ENCODE measurements around the gene PPY.
A peak's percentile ranks its signal among the peaks of the same experiment; 100 is the strongest.
"Not testable (repeated sequence)": the region's sequence is repeated elsewhere in the genome, so short reads cannot be mapped to it uniquely, and the experiment has no call there.

Gene PPY

GRCh38 chr17:43928609-43929008 is 13.7 kb downstream of the PPY start:
- no peak for DNase-seq

- not testable (repeated sequence) for DNase-seq
Observed at GRCh38 chr17:43927929-43928328, 14.3 kb downstream of the PPY start.

- DNase-seq: no peak
Observed at GRCh38 chr17:43927060-43927864, 15.0 kb downstream of the PPY start.

GRCh38 chr17:43924558-43924957 is 17.7 kb downstream of the PPY start:
- no peak for DNase-seq

- DNase-seq: no peak
Observed at GRCh38 chr17:43920500-43921095, 21.7 kb downstream of the PPY start.

GRCh38 chr17:43918026-43918389 is 24.3 kb downstream of the PPY start:
- DNase-seq: no peak

GRCh38 chr17:43917348-43918025 is 24.8 kb downstream of the PPY start:
- peak; percentile 47 to 56 for DNase-seq

GRCh38 chr17:43917016-43917347 is 25.3 kb downstream of the PPY start:
- DNase-seq: no peak

- DNase-seq: no peak
Observed at GRCh38 chr17:43916385-43916784, 25.9 kb downstream of the PPY start.

GRCh38 chr17:43915559-43915958 is 26.7 kb downstream of the PPY start:
- no peak for DNase-seq

GRCh38 chr17:43914451-43914850 is 27.8 kb downstream of the PPY start:
- no peak for DNase-seq

GRCh38 chr17:43913584-43913983 is 28.7 kb downstream of the PPY start:
- DNase-seq: no peak

- no peak for DNase-seq
Observed at GRCh38 chr17:43912635-43913304, 29.5 kb downstream of the PPY start.

GRCh38 chr17:43911904-43912303 is 30.4 kb downstream of the PPY start:
- no peak for DNase-seq

- DNase-seq: no peak
Observed at GRCh38 chr17:43909537-43910231, 32.6 kb downstream of the PPY start.

GRCh38 chr17:43907998-43908721 is 34.1 kb downstream of the PPY start:
- DNase-seq: peak; percentile 47 to 64

- peak; percentile 53 to 62 for DNase-seq
Observed at GRCh38 chr17:43907425-43907981, 34.8 kb downstream of the PPY start, which contains the start of gene MPP2. Gene MPP2 (minus strand): TSS chr17:43907536. CDS start chr17:43904460, 3,076 bp downstream.

- no peak for DNase-seq
Observed at GRCh38 chr17:43906951-43907424, 35.3 kb downstream of the PPY start.

- DNase-seq: peak; percentile 34 to 48
Observed at GRCh38 chr17:43905985-43906852, 36.1 kb downstream of the PPY start.

- DNase-seq: no peak
Observed at GRCh38 chr17:43905400-43905984, 36.8 kb downstream of the PPY start.
